GM23338 (cell line): ENCODE measurements around the gene RAP2B. TPM values are rescaled to one million over a fixed set of nuclear protein-coding genes. Genes with fewer than 3 reads are reported as not detected.
"Not testable (repeated sequence)": the region's sequence is repeated elsewhere in the genome, so short reads cannot be mapped to it uniquely, and the experiment has no call there.

Experiments
- ATAC-seq: fragments of 200-7000 bp; cut with Tn5 transposase; 3 replicates; pipeline ENCODE4 v1.9.1; 2020
- DNase-seq: peaks from one replicate; pipeline ENCODE4 v3.0.0-alpha.2; 2015; ENCODE audit warnings: low spot score
- H2AFZ ChIP-seq: fragments of 200-600 bp; sonication (generic); 2 replicates; pipeline ENCODE4 v1.8.0; 2016; ENCODE audit warnings: antibody characterized with exemption, mild to moderate bottlenecking, moderate library complexity
- H3F3A ChIP-seq: fragments of 200-600 bp; sonication (generic); replicated peaks from 2 replicates; pipeline ENCODE4 v1.8.0; 2017; ENCODE audit warnings: antibody characterized with exemption, mixed run types, low read depth
- H3K27ac ChIP-seq: fragments of 200-600 bp; sonication (generic); 2 replicates; pipeline ENCODE4 v1.6.1; 2016; ENCODE audit warnings: low read depth
- H3K27me3 ChIP-seq: fragments of 200-600 bp; sonication (generic); 2 replicates; pipeline ENCODE4 v1.8.0; 2016; ENCODE audit warnings: mild to moderate bottlenecking, mixed run types, moderate library complexity; ENCODE audit not compliant: insufficient read depth
- H3K36me3 ChIP-seq: fragments of 200-600 bp; sonication (generic); 2 replicates; pipeline ENCODE4 v1.8.0; 2016; ENCODE audit warnings: mild to moderate bottlenecking; ENCODE audit not compliant: insufficient read depth
- H3K4me1 ChIP-seq: fragments of 200-600 bp; sonication (generic); 2 replicates; pipeline ENCODE4 v1.8.0; 2016; ENCODE audit warnings: mild to moderate bottlenecking, moderate library complexity; ENCODE audit not compliant: insufficient read depth
- H3K4me2 ChIP-seq: fragments of 200-600 bp; sonication (generic); 2 replicates; pipeline ENCODE4 v1.7.1; 2017; ENCODE audit warnings: mixed run types
- H3K4me3 ChIP-seq: fragments of 200-600 bp; sonication (generic); 2 replicates; pipeline ENCODE4 v1.6.1; 2016; ENCODE audit warnings: mixed run types
- H3K79me2 ChIP-seq: fragments of 200-600 bp; sonication (generic); replicated peaks from 2 replicates; pipeline ENCODE4 v1.8.0; 2017; ENCODE audit warnings: mild to moderate bottlenecking; ENCODE audit not compliant: insufficient read depth
- H3K9me2 ChIP-seq: fragments of 200-600 bp; sonication (generic); 2 replicates; pipeline ENCODE4 v1.8.0; 2017; ENCODE audit not compliant: insufficient read depth
- H4K20me1 ChIP-seq: fragments of 200-600 bp; sonication (generic); replicated peaks from 2 replicates; pipeline ENCODE4 v1.8.0; 2017; ENCODE audit warnings: mild to moderate bottlenecking; ENCODE audit not compliant: insufficient read depth
- H3K27ac Mint-ChIP-seq: 2 replicates; pipeline ENCODE4 v1.8.0; 2020; ENCODE audit warnings: inconsistent platforms, mild to moderate bottlenecking, moderate library complexity, mixed read lengths
- H3K27me3 Mint-ChIP-seq: 3 replicates; pipeline ENCODE4 v1.8.0; 2022; ENCODE audit warnings: low read depth, mild to moderate bottlenecking, moderate library complexity, mixed read lengths, inconsistent platforms; ENCODE audit not compliant: insufficient read depth, poor library complexity
- H3K36me3 Mint-ChIP-seq: 3 replicates; pipeline ENCODE4 v1.8.0; 2021; ENCODE audit warnings: low read depth, mild to moderate bottlenecking, inconsistent platforms, moderate library complexity, mixed read lengths
- H3K4me1 Mint-ChIP-seq: 3 replicates; pipeline ENCODE4 v1.8.0; 2020; ENCODE audit warnings: mild to moderate bottlenecking, inconsistent platforms, mixed read lengths
- H3K4me3 Mint-ChIP-seq: 3 replicates; pipeline ENCODE4 v1.8.0; 2021; ENCODE audit warnings: moderate library complexity, mild to moderate bottlenecking, inconsistent platforms, mixed read lengths
- H3K9me3 Mint-ChIP-seq: 3 replicates; pipeline ENCODE4 v1.8.0; 2020; ENCODE audit warnings: moderate library complexity, mild to moderate bottlenecking, inconsistent platforms, mixed read lengths
- CREB1 ChIP-seq: fragments of 250-450 bp; sonication (Bioruptor Pico); IDR thresholded peaks from 2 replicates; pipeline ENCODE4 v1.5.0; 2020; ENCODE audit warnings: low read depth, mild to moderate bottlenecking, moderate library complexity
- CTCF ChIP-seq, 2 experiments: fragments of 200-600 bp in 1 of 2; sonication (generic) in 1 of 2; conservative IDR thresholded peaks; 2 replicates each; pipeline versions ENCODE4 v1.5.1 to v1.6.1; 2016 to 2017; ENCODE audit warnings: antibody characterized with exemption in 2 of 2, low read depth in 2 of 2, mild to moderate bottlenecking in 2 of 2, moderate library complexity in 1 of 2
- ETS1 ChIP-seq: IDR thresholded peaks from 2 replicates; pipeline ENCODE4 v1.6.1; 2016; ENCODE audit warnings: antibody characterized with exemption
- EZH2 ChIP-seq: fragments of 200-600 bp; sonication (generic); IDR thresholded peaks from one replicate; pipeline ENCODE4 v1.8.0; 2017; ENCODE audit warnings: antibody characterized with exemption, mild to moderate bottlenecking, low read depth; ENCODE audit not compliant: unreplicated experiment
- EZH2phosphoT487 ChIP-seq: fragments of 200-600 bp; sonication (generic); IDR thresholded peaks from one replicate; pipeline ENCODE4 v1.8.1; 2018; ENCODE audit warnings: antibody characterized with exemption; ENCODE audit not compliant: unreplicated experiment
- JUNB ChIP-seq: IDR thresholded peaks from one replicate; pipeline ENCODE4 v1.6.1; 2016; ENCODE audit warnings: antibody characterized with exemption; ENCODE audit not compliant: unreplicated experiment
- NANOG ChIP-seq: IDR thresholded peaks from 2 replicates; pipeline ENCODE4 v1.6.1; 2016; ENCODE audit warnings: antibody characterized with exemption, borderline replicate concordance
- ZNF462 ChIP-seq: fragments of 250-450 bp; sonication (Bioruptor Pico); IDR thresholded peaks from 2 replicates; pipeline ENCODE4 v1.5.0; 2020; ENCODE audit warnings: mild to moderate bottlenecking, moderate library complexity
- polyA plus RNA-seq: library from polyadenylated mRNA; unstranded; fragments of >200 nt; fragmentation: Nextera tagmentation; extraction: Ambion mirVana; gene quantifications from 2 replicates; pipeline ENCODE4 v1.2.1, GENCODE V29; 2016
- total RNA-seq: library from RNA; depleted of rRNA; stranded (reverse); fragments of >200 nt; shearing (Covaris generic); gene quantifications from 2 replicates; pipeline ENCODE4 v1.2.3, GENCODE V29; 2014

Gene RAP2B
- total and polyA plus RNA-seq, 2 experiments from 2014 or later = 22.5 to 24.0 TPM

- ATAC-seq, H3K4me3 ChIP-seq, H4K20me1 ChIP-seq, H3K27me3 ChIP-seq, H3K36me3 ChIP-seq, H3K79me2 ChIP-seq, H3K9me3 Mint-ChIP-seq, H3K4me2 ChIP-seq, H3K27ac ChIP-seq, DNase-seq, H2AFZ ChIP-seq, H3K36me3 Mint-ChIP-seq, H3F3A ChIP-seq, H3K4me1 Mint-ChIP-seq, H3K9me2 ChIP-seq, H3K4me1 ChIP-seq, H3K27me3 Mint-ChIP-seq, H3K4me3 Mint-ChIP-seq, H3K27ac Mint-ChIP-seq: not testable (repeated sequence)
Observed at GRCh38 chr3:153155786-153156185, 6.2 kb upstream of the RAP2B start.

GRCh38 chr3:153158189-153158588 lies 3.8 kb upstream of the RAP2B start:
- H3K27ac Mint-ChIP-seq = no peak overlapping the region
- Histone ChIP-seq H3K27me3 (peaks cover 7% of the 10 kb centered on the region; the same call in 1 of the 2 replicates), H3F3A (peaks cover 7% of the 10 kb centered on the region; the same call in 1 of the 2 replicates), H2AFZ (no peak overlapping the region), H3K27ac (no peak overlapping the region), H3K4me2 (no peak overlapping the region), H3K36me3 (no peaks in the 10 kb centered on the region), H3K4me3 (no peak overlapping the region), H3K79me2 (peaks cover 9% of the 10 kb centered on the region), H3K4me1 (no peaks in the 10 kb centered on the region), H3K9me2 (no peaks in the 10 kb centered on the region), H4K20me1 (0 out of 2 replicates have a peak, but pooled peaks cover 1% of the 10 kb centered on the region)
- H3K27me3 Mint-ChIP-seq = peaks cover 10% of the 10 kb centered on the region
- peaks cover 8% of the 10 kb centered on the region; the same call in 2 of the 3 replicates for H3K4me1 Mint-ChIP-seq
- TF ChIP-seq CREB1 (CRISPR knock-in tag) = no peak
- no peak for TF ChIP-seq EZH2phosphoT487
- TF ChIP-seq NANOG = no peak
- no peak for TF ChIP-seq EZH2
- no peak for TF ChIP-seq ZNF462
- no peak for TF ChIP-seq JUNB
- no peak for TF ChIP-seq CTCF (conservative IDR thresholded peaks at IDR 0.05; ENCODE audit: low read depth in 2 of 2)
- TF ChIP-seq ETS1 = no peak
- no peaks in the 10 kb centered on the region for H3K9me3 Mint-ChIP-seq
- no peak for ATAC-seq
- H3K4me3 Mint-ChIP-seq = no peak overlapping the region
- H3K36me3 Mint-ChIP-seq = no peaks in the 10 kb centered on the region
- no peak for DNase-seq
